NCI-H748 treated with DMSO at 0.1 percent for 48 hours (cell line): ENCODE data around the gene KCNK16.
A peak's percentile ranks its signal among the peaks of the same experiment; 100 is the strongest.

ENCODE experiments used
- DNase-seq: peaks from one replicate; lab custom pipeline; 2025; lab: John Stamatoyannopoulos, UW

KCNK16 gene

GRCh38 chr6:39322306-39322850 lies at the start of gene KCNK16:
KCNK16 (minus strand) TSS chr6:39322702; CDS start chr6:39322540, 162 bp downstream.
- no peak for DNase-seq

- DNase-seq: no peak
Observed at GRCh38 chr6:39370390-39370789, 47.9 kb upstream of the KCNK16 start.

DNA sequence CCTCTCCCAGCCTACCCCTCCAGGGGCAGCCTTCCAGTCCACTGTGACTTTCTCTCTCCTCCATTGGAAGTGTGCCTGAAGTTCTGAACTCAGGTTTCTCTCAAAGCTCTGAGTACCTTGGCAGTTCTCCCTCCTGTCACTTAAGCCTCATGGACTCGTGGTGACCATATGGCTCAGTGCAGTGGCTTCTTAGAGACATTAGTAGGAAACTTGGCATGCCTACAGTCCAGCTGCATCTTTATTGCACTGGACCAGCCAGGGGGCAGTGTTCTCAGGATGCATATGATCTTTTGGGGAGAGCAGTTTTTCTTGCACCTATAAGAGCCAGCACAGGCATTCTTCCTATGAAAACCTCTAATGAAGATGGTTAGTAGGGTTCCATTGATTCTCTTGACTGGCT lies 47.5 kb upstream of the KCNK16 start:
- DNase-seq: no peak

GRCh38 chr6:39367700-39368099 lies 45.2 kb upstream of the KCNK16 start:
- no peak for DNase-seq

GRCh38 chr6:39366931-39367618 lies 44.6 kb upstream of the KCNK16 start:
- peak; percentile 12 for DNase-seq

DNA sequence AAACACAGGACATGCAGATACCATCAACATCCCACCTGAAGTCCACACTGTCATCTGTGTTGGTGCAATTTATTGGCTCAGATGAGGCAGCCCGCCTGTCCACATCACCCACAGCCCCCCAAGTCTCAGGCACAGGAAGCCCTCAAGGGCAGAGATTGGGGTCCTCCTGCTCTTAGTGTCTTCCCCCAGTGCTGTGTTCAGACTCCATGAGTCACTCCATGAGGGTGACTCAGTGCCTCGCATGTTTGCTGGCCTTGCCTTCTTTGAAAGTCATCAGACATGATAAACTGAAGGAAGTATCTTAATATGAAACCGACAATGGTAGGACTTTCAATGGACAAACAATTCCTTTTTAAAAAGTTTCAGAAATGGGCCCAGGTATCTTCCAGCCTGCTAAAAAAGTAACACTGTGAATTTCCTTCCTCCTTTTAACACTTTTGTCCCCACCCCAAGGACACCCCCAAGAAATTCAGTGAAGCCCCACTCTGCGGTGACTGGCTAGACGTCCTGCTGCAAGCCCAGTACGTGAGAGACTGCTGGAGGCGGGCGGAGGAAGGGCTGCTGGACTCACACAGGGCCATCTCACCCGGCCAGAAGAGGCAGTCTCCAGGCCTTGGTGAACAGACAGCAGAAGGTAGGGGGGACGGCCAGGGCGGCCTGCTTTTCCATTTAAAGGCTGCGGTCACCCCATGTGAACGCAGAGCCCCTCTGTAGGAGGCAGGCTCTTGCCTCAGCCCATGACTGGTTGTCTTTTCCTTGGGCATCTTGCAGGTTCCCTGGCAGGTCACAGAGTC lies 43.0 kb upstream of the KCNK16 start:
- DNase-seq: no peak

DNA sequence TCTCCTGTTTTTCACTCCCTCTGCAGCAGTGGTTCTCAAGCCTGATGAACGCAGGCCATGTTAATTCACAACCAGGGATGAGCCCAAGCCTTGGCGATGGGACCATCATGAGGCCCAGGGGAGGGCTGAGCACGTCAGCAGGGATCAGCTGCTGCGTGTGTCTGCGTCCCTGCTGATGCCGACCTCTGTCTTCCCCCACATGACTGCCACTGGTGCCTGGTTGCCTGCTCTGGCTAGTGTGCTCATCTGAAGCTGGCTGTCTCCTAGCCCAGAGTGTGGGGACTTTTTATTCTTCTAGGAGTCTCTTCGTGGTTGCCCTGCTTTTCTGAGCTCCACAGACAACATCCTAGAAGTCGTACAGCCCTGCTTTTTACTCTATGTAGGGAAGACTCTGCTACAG lies 40.8 kb upstream of the KCNK16 start:
- no peak for DNase-seq

DNA sequence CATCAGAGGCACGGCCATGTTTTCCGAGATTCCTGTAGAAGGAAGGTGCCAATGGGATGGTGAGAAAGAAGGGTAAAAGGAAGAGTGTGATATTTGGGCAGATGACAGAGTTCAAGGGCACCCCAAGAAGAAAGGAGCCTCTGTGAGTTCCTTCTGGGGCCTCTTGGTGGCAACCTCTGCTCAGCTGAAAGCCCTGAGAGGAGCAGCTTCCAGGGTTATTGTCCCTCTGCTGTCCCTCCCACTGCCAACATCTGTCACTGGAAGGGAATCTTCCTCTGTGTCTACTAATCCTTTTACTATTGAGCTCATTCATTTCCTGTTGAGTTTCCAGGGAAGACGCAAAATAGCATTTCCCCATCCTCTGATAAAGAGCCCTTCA lies 40.0 kb upstream of the KCNK16 start:
- no peak for DNase-seq

DNA sequence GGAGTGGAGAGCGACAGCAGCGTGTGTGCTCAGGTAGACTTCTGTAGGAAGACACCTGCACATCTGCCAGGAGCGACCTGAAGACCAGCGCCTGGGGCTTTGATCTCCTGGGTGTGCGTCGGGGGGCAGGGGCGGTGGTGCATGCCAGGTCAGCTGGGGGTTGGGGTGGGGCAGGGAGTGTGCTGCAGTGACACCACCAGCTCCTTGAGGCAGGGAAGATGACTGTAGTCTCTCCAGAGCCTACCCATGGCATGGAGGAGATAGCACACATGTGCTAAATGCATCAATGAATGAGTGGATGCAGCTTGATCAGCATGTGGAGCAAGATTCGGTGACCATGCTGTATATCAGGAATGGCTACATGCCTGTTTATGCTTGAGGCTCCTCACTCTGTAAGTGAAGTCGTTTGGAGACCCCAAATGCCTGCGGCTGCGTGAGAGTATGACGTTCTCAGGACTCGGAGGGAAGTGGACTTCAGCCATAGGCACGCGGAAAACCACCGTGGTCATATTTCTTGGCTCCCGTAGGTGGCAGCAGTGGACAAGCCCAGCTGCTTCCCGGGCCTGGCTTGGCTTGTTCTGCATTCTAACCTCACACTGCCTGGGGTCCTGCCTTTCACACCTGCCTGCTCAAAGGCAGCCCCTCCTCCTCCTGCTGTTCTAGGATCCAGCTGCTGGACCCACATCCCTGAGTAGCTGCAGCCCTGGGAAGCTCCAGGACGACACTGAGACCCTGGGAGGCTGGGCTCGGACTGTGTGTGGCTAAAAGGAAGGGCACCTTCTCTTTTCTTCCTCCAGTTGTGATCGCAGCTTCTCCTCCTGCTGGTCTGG lies 39.4 kb upstream of the KCNK16 start:
- DNase-seq: peak; percentile 67

DNA sequence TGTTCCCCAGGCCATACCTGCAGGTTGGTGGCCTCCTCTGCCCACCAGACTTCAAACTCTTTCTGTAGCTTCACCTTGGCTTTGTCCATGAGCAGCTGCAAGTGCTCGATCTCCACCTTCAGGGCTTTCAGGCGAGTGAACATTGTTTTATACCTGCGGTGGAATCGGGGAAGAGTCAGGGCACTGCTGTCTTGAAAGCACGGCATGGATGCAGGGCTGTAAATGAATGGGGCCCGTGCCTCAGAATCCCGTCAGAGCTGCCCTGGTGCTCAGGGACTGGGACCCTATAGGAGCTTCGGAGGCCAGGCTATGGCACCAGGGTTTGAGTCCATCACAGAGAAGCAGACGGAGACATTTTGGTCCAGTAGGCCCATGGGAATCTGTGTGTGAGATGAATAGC lies 37.9 kb upstream of the KCNK16 start:
- DNase-seq: no peak

DNA sequence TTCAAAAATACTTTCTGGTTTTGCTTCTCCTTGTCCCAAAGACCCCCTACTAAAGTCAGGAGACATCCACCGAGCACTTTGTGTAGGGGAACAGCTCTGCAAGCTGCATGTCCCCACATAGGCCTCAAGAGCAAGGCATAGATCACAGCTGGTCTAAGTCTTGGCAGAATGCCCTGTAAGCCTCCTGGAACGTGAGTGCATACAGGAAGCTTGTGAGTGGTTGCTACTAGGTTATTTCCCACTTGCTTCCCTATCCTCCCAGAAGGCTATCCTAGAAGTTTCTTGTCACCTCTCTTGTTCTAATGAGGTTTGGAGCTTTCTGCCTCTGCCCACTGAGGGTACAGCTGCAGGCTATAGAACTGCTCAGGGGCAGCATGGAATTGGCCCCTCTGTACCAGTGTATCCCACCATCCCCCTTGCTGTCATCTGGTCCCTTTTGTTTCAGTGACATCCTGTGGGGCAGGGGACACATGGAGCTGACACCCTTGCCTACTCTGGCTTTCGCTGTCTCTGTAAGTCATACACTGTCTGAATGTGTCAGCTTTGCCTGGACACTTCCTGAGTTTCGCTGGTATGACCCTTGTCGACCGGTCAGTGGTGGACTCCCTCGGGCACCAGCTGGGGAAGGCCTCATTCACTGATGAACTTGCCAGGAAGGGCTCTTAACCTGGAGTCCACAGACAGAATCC lies 35.6 kb upstream of the KCNK16 start:
- DNase-seq: no peak

DNA sequence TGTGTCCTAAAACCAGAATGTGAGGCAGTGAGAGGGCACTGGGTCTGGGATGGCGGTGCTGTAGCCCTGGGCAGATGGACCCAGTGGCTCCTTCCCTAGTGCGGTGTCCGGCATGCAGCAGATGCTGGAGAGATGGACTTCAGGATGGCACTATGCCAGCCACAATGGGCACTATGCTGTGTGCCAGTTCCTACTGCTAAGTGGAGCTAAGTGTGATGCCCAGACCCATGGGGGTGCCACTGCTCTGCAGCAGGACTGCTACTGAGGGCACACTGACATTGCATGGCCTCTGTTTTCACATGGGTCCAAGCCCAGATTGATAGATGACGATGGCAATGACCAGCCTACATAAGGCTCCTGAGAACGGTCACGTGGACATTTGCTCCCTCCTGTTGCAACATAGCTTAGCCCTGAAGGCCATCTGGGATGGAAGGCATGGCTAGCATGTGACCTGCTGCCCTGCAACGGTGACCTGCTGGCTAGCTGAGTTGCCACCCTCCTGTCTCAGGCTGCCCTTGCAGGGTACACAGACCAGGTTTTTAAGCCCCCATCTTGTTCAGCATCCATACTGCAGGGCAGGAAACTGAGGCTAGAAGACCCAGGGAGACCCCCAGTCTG lies 31.3 kb upstream of the KCNK16 start:
- no peak for DNase-seq

DNA sequence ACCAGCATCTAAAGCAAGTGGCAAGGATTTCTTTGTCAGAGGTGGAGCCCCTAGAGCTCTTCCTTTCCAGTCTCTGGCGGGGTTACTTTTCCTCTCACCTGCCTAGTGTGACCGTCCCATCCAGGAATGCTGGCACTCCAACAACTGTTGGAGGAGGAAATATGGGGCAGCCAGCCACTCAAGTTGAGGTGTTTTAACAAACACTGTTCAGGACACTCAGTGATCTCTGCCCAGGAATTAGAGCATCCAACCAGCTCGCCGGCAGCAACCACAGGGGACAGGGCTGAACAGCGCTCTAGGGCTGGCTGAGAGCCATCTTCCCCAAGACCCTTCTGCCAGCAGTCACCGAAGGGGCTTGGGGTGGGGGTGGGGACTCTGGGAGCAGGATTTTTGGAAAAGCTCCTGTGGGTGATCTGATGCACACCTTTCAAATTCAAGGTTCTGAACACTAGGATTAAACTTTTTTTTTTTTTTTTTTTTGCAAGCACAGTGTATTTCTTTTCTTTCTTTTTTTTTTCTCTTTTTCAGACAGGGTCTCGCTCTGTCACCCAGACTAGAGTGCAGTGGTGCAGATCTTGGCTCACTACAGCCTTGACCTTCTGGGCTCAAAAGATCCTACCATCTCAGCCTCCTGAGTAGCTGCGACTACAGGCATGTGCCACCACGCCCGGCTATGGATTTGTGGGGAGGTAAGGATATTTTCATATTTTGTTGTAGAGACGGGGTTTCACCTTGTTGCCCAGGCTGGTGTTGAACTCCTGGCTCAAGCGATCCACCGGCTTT lies 28.4 kb upstream of the KCNK16 start:
- DNase-seq: no peak

- no peak for DNase-seq
Observed at GRCh38 chr6:39348740-39349139, 26.2 kb upstream of the KCNK16 start.

- DNase-seq: peak; percentile 47
Observed at GRCh38 chr6:39347906-39348585, 25.5 kb upstream of the KCNK16 start.

- no peak for DNase-seq
Observed at GRCh38 chr6:39347206-39347605, 24.7 kb upstream of the KCNK16 start.

- no peak for DNase-seq
Observed at GRCh38 chr6:39344821-39345280, 22.3 kb upstream of the KCNK16 start.

- no peak for DNase-seq
Observed at GRCh38 chr6:39343396-39343870, 20.9 kb upstream of the KCNK16 start.

DNA sequence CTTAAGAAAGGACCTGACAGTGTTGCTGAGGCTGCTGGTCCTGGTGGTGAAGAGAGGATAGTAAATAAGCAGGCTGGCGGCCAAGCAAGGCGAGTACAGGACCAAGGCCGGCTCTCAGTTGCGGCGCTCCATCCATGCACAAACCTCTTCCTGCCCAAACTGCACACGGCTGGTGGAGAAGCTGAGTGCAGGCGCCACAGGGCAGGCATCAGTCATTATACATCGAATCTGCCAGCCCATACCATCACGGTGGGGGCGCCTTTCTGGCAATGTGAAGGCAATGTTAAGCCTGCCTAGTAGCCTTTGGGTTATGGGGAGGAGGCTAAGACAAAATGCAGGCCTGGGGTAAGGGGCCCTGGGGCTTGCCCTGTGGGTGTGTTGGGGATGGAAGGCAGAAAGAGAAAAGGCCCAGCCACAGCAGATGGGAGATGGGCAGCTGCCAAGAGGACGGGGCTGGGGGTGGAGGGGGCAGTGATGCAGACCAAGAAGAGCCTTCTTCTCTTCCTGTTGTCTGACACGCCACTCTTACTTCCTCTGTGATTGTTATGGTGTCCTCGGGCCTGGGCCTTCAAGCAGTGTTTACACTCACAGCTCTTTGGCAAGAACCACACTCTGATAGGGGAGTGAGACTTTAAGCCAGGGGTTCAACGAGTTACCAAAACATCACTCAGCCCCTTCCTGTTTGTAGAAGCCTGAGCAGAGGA lies 20.3 kb upstream of the KCNK16 start:
- no peak for DNase-seq
